Jurkat, Clone E6-1 (cell line): Measurements from ENCODE around the gene MEIKIN.
A peak's percentile ranks its signal among the peaks of the same experiment; 100 is the strongest.
"Not testable (repeated sequence)": the region's sequence is repeated elsewhere in the genome, so short reads cannot be mapped to it uniquely, and the experiment has no call there.

Experiments
- DNase-seq: peaks from one replicate; pipeline ENCODE4 v3.0.0-alpha.2; 2011; ENCODE audit warnings: low read depth, low spot score
- H3K4me3 ChIP-seq: 2 replicates; pipeline ENCODE4 v1.5.1; 2011; ENCODE audit warnings: mild to moderate bottlenecking, low read length, control low read depth, moderate library complexity

MEIKIN gene

GRCh38 chr5:131932235-131932634, 13.2 kb downstream of the MEIKIN start:
- DNase-seq = no peak
- no peak overlapping the region for H3K4me3 ChIP-seq

GRCh38 chr5:131928957-131929356, 16.5 kb downstream of the MEIKIN start:
- no peak overlapping the region for H3K4me3 ChIP-seq
- DNase-seq = no peak

- no peak overlapping the region for H3K4me3 ChIP-seq
- DNase-seq = no peak
Measured at GRCh38 chr5:131926168-131926567, 19.3 kb downstream of the MEIKIN start.

- no peak overlapping the region for H3K4me3 ChIP-seq
- DNase-seq = no peak
Measured at GRCh38 chr5:131916481-131916880, 29.0 kb downstream of the MEIKIN start.

- no peak overlapping the region for H3K4me3 ChIP-seq
- DNase-seq = no peak
Measured at GRCh38 chr5:131914472-131914871, 31.0 kb downstream of the MEIKIN start.

GRCh38 chr5:131913603-131914002, 31.9 kb downstream of the MEIKIN start:
- H3K4me3 ChIP-seq = no peak overlapping the region

GRCh38 chr5:131906668-131907067, 38.8 kb downstream of the MEIKIN start:
- DNase-seq = no peak
- no peak overlapping the region for H3K4me3 ChIP-seq

More at GRCh38 chr5:131913603-131914002, 31.9 kb downstream of the MEIKIN start:
- DNase-seq = no peak

GRCh38 chr5:131902266-131902665, 43.2 kb downstream of the MEIKIN start:
- DNase-seq = peak; percentile 33
- not testable (repeated sequence) for H3K4me3 ChIP-seq

GRCh38 chr5:131899686-131900085, 45.8 kb downstream of the MEIKIN start:
- DNase-seq = no peak
- no peak overlapping the region for H3K4me3 ChIP-seq

GRCh38 chr5:131883984-131884383, 61.5 kb downstream of the MEIKIN start:
- H3K4me3 ChIP-seq = no peak overlapping the region
- DNase-seq = no peak

GRCh38 chr5:131879705-131880104, 65.8 kb downstream of the MEIKIN start:
- no peak for DNase-seq

GRCh38 chr5:131877873-131878272, 67.6 kb downstream of the MEIKIN start:
- H3K4me3 ChIP-seq = no peak overlapping the region
- DNase-seq = no peak

More at GRCh38 chr5:131879705-131880104, 65.8 kb downstream of the MEIKIN start:
- H3K4me3 ChIP-seq = no peak overlapping the region

GRCh38 chr5:131871251-131871650, 74.2 kb downstream of the MEIKIN start:
- not testable (repeated sequence) for H3K4me3 ChIP-seq, DNase-seq

- H3K4me3 ChIP-seq = no peak overlapping the region
- no peak for DNase-seq
Measured at GRCh38 chr5:131867524-131867923, 77.9 kb downstream of the MEIKIN start.

GRCh38 chr5:131863700-131864099, 81.8 kb downstream of the MEIKIN start:
- H3K4me3 ChIP-seq = no peak overlapping the region
- no peak for DNase-seq

- DNase-seq = no peak
- H3K4me3 ChIP-seq = no peak overlapping the region
Measured at GRCh38 chr5:131857388-131857787, 88.1 kb downstream of the MEIKIN start.

- DNase-seq = no peak
- no peak overlapping the region for H3K4me3 ChIP-seq
Measured at GRCh38 chr5:131855452-131855851, 90.0 kb downstream of the MEIKIN start.

- no peak overlapping the region for H3K4me3 ChIP-seq
- DNase-seq = no peak
Measured at GRCh38 chr5:131854134-131854533, 91.3 kb downstream of the MEIKIN start.

- H3K4me3 ChIP-seq = no peak overlapping the region
- no peak for DNase-seq
Measured at GRCh38 chr5:131848662-131849061, 96.8 kb downstream of the MEIKIN start.

- H3K4me3 ChIP-seq = no peak overlapping the region
- DNase-seq = no peak
Measured at GRCh38 chr5:131846536-131846935, 98.9 kb downstream of the MEIKIN start.

GRCh38 chr5:131845828-131846227, 99.6 kb downstream of the MEIKIN start:
- H3K4me3 ChIP-seq = no peak overlapping the region
- no peak for DNase-seq

- not testable (repeated sequence) for H3K4me3 ChIP-seq, DNase-seq
Measured at GRCh38 chr5:131842971-131843370, 102.5 kb downstream of the MEIKIN start.
